Adrenal gland (tissue), 5 donors: ENCODE data around the gene NDOR1.

Experiments used
- POLR2A ChIP-seq, 2 donors: fragments of 450-650 bp; IDR thresholded peaks; one replicate each; pipeline ENCODE4 v1.6.1; 2017; ENCODE audit warnings: antibody characterized with exemption in 2 of 2, mild to moderate bottlenecking in 2 of 2, moderate library complexity in 1 of 2
- TF ChIP-seq, protein P1 (sequence below), 6 experiments: fragments of 450-650 bp in 4 of 6; fragments of 200-600 bp in 2 of 6; sonication (generic) in 1 of 6; IDR thresholded peaks; 1 replicate in 5 of 6; 2 replicates in 1 of 6; pipeline versions ENCODE4 v1.5.1 to v1.8.0; 2016 to 2021; ENCODE audit warnings: antibody characterized with exemption in 6 of 6, mild to moderate bottlenecking in 2 of 6, moderate library complexity in 1 of 6
- donor health status: DM: no; HTN: no; CAD: no.

DNA sequence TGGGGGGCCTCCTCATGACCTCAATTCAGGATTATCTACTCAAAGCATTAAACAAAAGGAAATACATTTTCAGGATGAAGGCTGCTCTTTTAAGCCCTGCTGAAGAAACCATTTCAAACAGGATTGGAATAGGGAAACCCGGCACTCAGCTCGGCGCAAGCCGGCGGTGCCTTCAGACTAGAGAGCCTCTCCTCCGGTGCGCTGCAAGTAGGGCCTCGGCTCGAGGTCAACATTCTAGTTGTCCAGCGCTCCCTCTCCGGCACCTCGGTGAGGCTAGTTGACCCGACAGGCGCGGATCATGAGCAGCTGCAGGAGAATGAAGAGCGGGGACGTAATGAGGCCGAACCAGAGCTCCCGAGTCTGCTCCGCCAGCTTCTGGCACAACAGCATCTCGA lies 772 bp upstream of the NDOR1 start:
- no peak for TF ChIP-seq POLR2A (IDR thresholded peaks at IDR 0.05)
- TF ChIP-seq, protein P1, sequence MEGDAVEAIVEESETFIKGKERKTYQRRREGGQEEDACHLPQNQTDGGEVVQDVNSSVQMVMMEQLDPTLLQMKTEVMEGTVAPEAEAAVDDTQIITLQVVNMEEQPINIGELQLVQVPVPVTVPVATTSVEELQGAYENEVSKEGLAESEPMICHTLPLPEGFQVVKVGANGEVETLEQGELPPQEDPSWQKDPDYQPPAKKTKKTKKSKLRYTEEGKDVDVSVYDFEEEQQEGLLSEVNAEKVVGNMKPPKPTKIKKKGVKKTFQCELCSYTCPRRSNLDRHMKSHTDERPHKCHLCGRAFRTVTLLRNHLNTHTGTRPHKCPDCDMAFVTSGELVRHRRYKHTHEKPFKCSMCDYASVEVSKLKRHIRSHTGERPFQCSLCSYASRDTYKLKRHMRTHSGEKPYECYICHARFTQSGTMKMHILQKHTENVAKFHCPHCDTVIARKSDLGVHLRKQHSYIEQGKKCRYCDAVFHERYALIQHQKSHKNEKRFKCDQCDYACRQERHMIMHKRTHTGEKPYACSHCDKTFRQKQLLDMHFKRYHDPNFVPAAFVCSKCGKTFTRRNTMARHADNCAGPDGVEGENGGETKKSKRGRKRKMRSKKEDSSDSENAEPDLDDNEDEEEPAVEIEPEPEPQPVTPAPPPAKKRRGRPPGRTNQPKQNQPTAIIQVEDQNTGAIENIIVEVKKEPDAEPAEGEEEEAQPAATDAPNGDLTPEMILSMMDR (IDR thresholded peaks at IDR 0.05) = no peak
